HAP-1 (cell line): ENCODE results near the gene TEAD1.

Experiments used
- DNase-seq, 2 experiments: peaks; one replicate each; pipeline ENCODE4 v3.0.0-alpha.2; 2016 to 2020; ENCODE audit warnings: low spot score in 2 of 2
- H3K27me3 ChIP-seq: fragments of 250-450 bp; sonication (Bioruptor Pico); 2 replicates; pipeline ENCODE4 v1.5.1; 2020; ENCODE audit warnings: low read depth, mild to moderate bottlenecking, moderate library complexity
- H3K36me3 ChIP-seq: fragments of 250-450 bp; sonication (Bioruptor Pico); replicated peaks from 2 replicates; pipeline ENCODE4 v1.5.1; 2020; ENCODE audit warnings: mild to moderate bottlenecking
- H3K4me1 ChIP-seq: fragments of 250-450 bp; sonication (Bioruptor Pico); 2 replicates; pipeline ENCODE4 v1.5.1; 2020; ENCODE audit warnings: mild to moderate bottlenecking
- H3K4me3 ChIP-seq: fragments of 250-450 bp; sonication (Bioruptor Pico); 2 replicates; pipeline ENCODE4 v1.5.1; 2020; ENCODE audit warnings: mild to moderate bottlenecking, moderate library complexity
- H3K9me3 ChIP-seq: fragments of 250-450 bp; sonication (Bioruptor Pico); 2 replicates; pipeline ENCODE4 v1.5.1; 2020; ENCODE audit warnings: mild to moderate bottlenecking, moderate library complexity
- in situ Hi-C: fragments of 300-500 bp; cut with MboI; formaldehyde crosslinking; loops from 3 replicates; pipeline ENCODE4 v1.14.3; 2020; ENCODE audit warnings: low sequenced_read_pairs, inconsistent platforms, mixed read lengths

The TEAD1 gene

GRCh38 chr11:12857572-12857971, 183.4 kb downstream of the TEAD1 start:
- H3K4me1 ChIP-seq: peaks cover 26% of the 10 kb centered on the region
- H3K9me3 ChIP-seq: no peaks in the 10 kb centered on the region
- H3K27me3 ChIP-seq: no peaks in the 10 kb centered on the region
- DNase-seq: no peak
- no peaks in the 10 kb centered on the region for H3K36me3 ChIP-seq
- H3K4me3 ChIP-seq: no peak overlapping the region
- in situ Hi-C loops: no loop called here

GRCh38 chr11:12859872-12860657, 185.8 kb downstream of the TEAD1 start:
- Histone ChIP-seq H3K27me3 (no peaks in the 10 kb centered on the region), H3K9me3 (no peaks in the 10 kb centered on the region), H3K36me3 (no peaks in the 10 kb centered on the region), H3K4me3 (no peak overlapping the region), H3K4me1 (peaks cover 39% of the 10 kb centered on the region)
- no peak for DNase-seq
- in situ Hi-C loops: no loop called here

- no peak overlapping the region for H3K4me3 ChIP-seq
- no peaks in the 10 kb centered on the region for H3K27me3 ChIP-seq
- no peaks in the 10 kb centered on the region for H3K9me3 ChIP-seq
- H3K4me1 ChIP-seq: peaks cover 46% of the 10 kb centered on the region
- no peaks in the 10 kb centered on the region for H3K36me3 ChIP-seq
- no peak for DNase-seq
- in situ Hi-C loops: no loop called here
These were observed 186.6 kb downstream of the TEAD1 start for GRCh38 chr11:12860827-12861226.

- no peaks in the 10 kb centered on the region for H3K9me3 ChIP-seq
- in situ Hi-C loops: no loop called here
- H3K27me3 ChIP-seq: no peaks in the 10 kb centered on the region
- H3K36me3 ChIP-seq: no peaks in the 10 kb centered on the region
- H3K4me3 ChIP-seq: no peak overlapping the region
- DNase-seq: peak; percentile 79 to 87
- H3K4me1 ChIP-seq: peaks cover 46% of the 10 kb centered on the region
These were observed 188.7 kb downstream of the TEAD1 start for GRCh38 chr11:12862696-12863469.

GRCh38 chr11:12863605-12864121, 189.4 kb downstream of the TEAD1 start:
- H3K36me3 ChIP-seq: no peaks in the 10 kb centered on the region
- peaks cover 46% of the 10 kb centered on the region for H3K4me1 ChIP-seq
- H3K27me3 ChIP-seq: no peaks in the 10 kb centered on the region
- no peaks in the 10 kb centered on the region for H3K9me3 ChIP-seq
- no peak overlapping the region for H3K4me3 ChIP-seq
- peak; percentile 80 to 81 for DNase-seq
- in situ Hi-C loops: no loop called here

GRCh38 chr11:12864316-12865156, 190.3 kb downstream of the TEAD1 start:
- in situ Hi-C loops: no loop called here
- H3K27me3 ChIP-seq: no peaks in the 10 kb centered on the region
- peak overlapping the region; percentile 8 for H3K4me3 ChIP-seq
- DNase-seq: peak; percentile 69 to 88
- H3K36me3 ChIP-seq: no peaks in the 10 kb centered on the region
- H3K4me1 ChIP-seq: peaks cover 46% of the 10 kb centered on the region
- no peaks in the 10 kb centered on the region for H3K9me3 ChIP-seq

GRCh38 chr11:12865863-12866595, 191.8 kb downstream of the TEAD1 start:
- in situ Hi-C loops: no loop called here
- Histone ChIP-seq H3K4me1 (peaks cover 43% of the 10 kb centered on the region), H3K4me3 (no peak overlapping the region), H3K9me3 (no peaks in the 10 kb centered on the region), H3K27me3 (no peaks in the 10 kb centered on the region), H3K36me3 (no peaks in the 10 kb centered on the region)
- DNase-seq: no peak

GRCh38 chr11:12867531-12867930, 193.3 kb downstream of the TEAD1 start:
- Histone ChIP-seq H3K4me1 (peaks cover 36% of the 10 kb centered on the region), H3K27me3 (no peaks in the 10 kb centered on the region), H3K36me3 (no peaks in the 10 kb centered on the region), H3K9me3 (no peaks in the 10 kb centered on the region), H3K4me3 (no peak overlapping the region)
- in situ Hi-C loops: no loop called here
- no peak for DNase-seq

GRCh38 chr11:12868315-12869073, 194.3 kb downstream of the TEAD1 start:
- Histone ChIP-seq H3K4me1 (peaks cover 27% of the 10 kb centered on the region), H3K36me3 (no peaks in the 10 kb centered on the region), H3K9me3 (no peaks in the 10 kb centered on the region), H3K4me3 (no peak overlapping the region), H3K27me3 (no peaks in the 10 kb centered on the region)
- no peak for DNase-seq
- in situ Hi-C loops: no loop called here

GRCh38 chr11:12871241-12871640, 197.0 kb downstream of the TEAD1 start:
- Histone ChIP-seq H3K4me3 (no peak overlapping the region), H3K36me3 (no peaks in the 10 kb centered on the region; the same call in 1 of the 2 replicates), H3K4me1 (peaks cover 7% of the 10 kb centered on the region), H3K9me3 (no peaks in the 10 kb centered on the region), H3K27me3 (no peaks in the 10 kb centered on the region)
- in situ Hi-C loops: no loop called here
- no peak for DNase-seq

- Histone ChIP-seq H3K36me3 (no peaks in the 10 kb centered on the region; the same call in 1 of the 2 replicates), H3K27me3 (no peaks in the 10 kb centered on the region), H3K4me1 (peaks cover 7% of the 10 kb centered on the region), H3K9me3 (no peaks in the 10 kb centered on the region), H3K4me3 (no peak overlapping the region)
- in situ Hi-C loops: no loop called here
- peak; percentile 14 to 43 for DNase-seq
These were observed 197.6 kb downstream of the TEAD1 start for GRCh38 chr11:12871788-12872321.

GRCh38 chr11:12876340-12876739, 202.1 kb downstream of the TEAD1 start:
- H3K4me1 ChIP-seq: peaks cover 3% of the 10 kb centered on the region
- no peaks in the 10 kb centered on the region; the same call in none of the 2 replicates for H3K36me3 ChIP-seq
- no peaks in the 10 kb centered on the region for H3K27me3 ChIP-seq
- no peak overlapping the region for H3K4me3 ChIP-seq
- no peak for DNase-seq
- in situ Hi-C loops: loop anchor here (25.0 kb wide), 1 partner anchor 189 kb away; no protein-coding TSS in a partner anchor
- no peaks in the 10 kb centered on the region for H3K9me3 ChIP-seq
